ENCODE data around the gene TULP4.
"Not testable (repeated sequence)": the region's sequence is repeated elsewhere in the genome, so short reads cannot be mapped to it uniquely, and the experiment has no call there.

TULP4 gene

DNA sequence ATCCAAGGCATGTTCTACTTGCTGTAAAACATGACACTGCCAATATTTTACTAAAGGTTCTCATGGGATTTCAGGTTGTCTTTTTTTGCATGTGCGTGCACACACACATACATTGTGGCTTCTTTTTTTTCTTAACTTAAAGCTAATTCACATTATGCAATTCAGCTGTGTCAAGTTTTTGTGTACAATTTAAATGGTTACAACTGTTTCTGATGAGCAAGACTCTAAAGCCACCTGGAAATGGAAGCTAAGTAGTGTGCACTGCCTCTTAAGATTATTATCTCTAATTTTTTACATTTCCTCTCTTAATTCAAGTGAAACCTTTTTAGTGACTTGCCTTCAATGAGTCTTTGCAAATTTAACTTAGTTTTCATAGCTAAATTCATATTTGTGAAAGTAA, 75.3 kb downstream of the TULP4 start:
- no peak for DNase-seq (ENCODE audit: insufficient read length, low spot score)
- FAIRE-seq = no peak
- TF ChIP-seq CTCF (IDR thresholded peaks at IDR 0.05; ENCODE audit: insufficient read depth, missing control alignments) = no peak

GRCh38 chr6:158388727-158389126, 76.5 kb downstream of the TULP4 start:
- FAIRE-seq (no peak), DNase-seq (ENCODE audit: insufficient read length, low spot score) (no peak)
- no peak for TF ChIP-seq CTCF (IDR thresholded peaks at IDR 0.05; ENCODE audit: insufficient read depth, missing control alignments)

- no peak for FAIRE-seq
- TF ChIP-seq CTCF (IDR thresholded peaks at IDR 0.05; ENCODE audit: insufficient read depth, missing control alignments) = no peak
- DNase-seq (ENCODE audit: insufficient read length, low spot score) = no peak
Measured at GRCh38 chr6:158389193-158389919, 77.1 kb downstream of the TULP4 start.

DNA sequence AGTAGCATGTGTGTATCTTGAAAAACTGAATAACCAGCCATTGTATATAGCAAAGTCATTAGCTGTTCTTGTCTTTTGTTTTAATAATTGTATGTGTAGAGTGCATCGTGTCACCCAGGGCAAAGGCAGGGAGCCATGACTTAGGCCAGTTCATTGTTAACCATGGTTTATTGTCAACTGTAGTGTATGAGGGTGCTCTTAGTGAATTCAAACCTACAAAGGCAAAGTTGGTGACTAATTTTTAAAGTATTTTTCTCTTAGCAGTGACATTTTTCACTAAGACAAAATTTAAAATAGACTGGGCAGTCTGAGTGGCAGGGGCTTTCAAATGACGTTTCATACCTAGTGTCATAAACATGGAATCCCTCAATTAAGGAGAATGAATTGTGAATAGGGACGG, 79.0 kb downstream of the TULP4 start:
- no peak for TF ChIP-seq CTCF (IDR thresholded peaks at IDR 0.05; ENCODE audit: insufficient read depth, missing control alignments)
- DNase-seq (ENCODE audit: insufficient read length, low spot score) = no peak
- FAIRE-seq = no peak

GRCh38 chr6:158391977-158392376, 79.7 kb downstream of the TULP4 start:
- DNase-seq (ENCODE audit: insufficient read length, low spot score); FAIRE-seq: not testable (repeated sequence)

DNA sequence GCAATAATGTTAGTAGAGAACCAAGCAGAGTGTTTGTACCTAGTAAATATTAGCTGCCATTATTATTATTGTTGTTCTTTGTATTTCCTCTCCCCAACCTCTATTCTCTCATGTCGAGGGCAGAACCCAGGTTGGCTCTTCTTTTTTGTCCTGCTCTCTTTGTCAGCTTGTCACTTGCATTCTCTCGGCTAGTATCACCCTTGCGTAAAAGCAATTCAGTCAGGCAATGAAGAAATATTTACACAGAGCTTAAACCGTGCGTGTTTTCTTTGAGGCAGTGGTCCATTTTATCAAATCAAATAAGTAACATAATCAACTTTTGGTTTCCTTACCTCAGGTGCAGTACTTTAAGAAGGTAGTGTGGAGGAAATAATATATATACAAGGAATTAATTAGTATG, 83.9 kb downstream of the TULP4 start:
- no peak for TF ChIP-seq CTCF (IDR thresholded peaks at IDR 0.05; ENCODE audit: insufficient read depth, missing control alignments)
- DNase-seq (ENCODE audit: insufficient read length, low spot score) (no peak), FAIRE-seq (no peak)

DNA sequence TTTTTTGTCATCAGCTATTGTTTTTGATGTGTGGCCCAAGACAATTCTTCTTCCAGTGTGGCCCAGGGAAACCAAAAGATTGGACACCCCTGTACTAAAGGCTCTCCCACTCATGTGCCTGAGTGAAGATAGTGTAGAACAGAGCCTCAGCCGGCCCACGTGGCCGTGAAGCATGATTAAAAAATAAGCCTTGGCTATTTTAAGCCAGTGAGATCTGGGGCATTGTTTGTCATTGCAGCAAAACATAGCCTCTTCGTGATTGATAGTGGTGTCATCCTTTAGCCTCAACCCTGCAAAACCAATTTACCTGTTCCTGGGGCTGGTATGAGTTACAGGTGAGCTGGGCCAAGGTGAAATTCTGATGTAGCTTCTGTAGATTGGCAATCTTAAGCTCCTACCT, 85.3 kb downstream of the TULP4 start:
- DNase-seq (ENCODE audit: insufficient read length, low spot score) (no peak), FAIRE-seq (no peak)
- no peak for TF ChIP-seq CTCF (IDR thresholded peaks at IDR 0.05; ENCODE audit: insufficient read depth, missing control alignments)
